ENCODE data around the gene ANKRD22. TPM values are rescaled to one million over a fixed set of nuclear protein-coding genes. Genes with fewer than 3 reads are reported as not detected.

Gene ANKRD22
- total and polyA plus RNA-seq, 2 donors (not counting 3 experiments of a cell fraction or from before 2014, with no cell fraction given): not detected

GRCh38 chr10:88802523-88803285 is 48.9 kb downstream of the ANKRD22 start, which contains the start of gene LIPM:
Gene LIPM, plus strand, starts transcription at chr10:88802730. Its CDS starts 167 bp downstream, at chr10:88802897.
- Histone ChIP-seq H3K9me3 (replicated peaks; ENCODE audit: control insufficient read depth, insufficient read depth, low read length) (no peaks in the 10 kb centered on the region), H3K27me3 (ENCODE audit: control insufficient read depth in 2 of 2, insufficient read depth in 2 of 2, low read length in 2 of 2) (no peaks in the 10 kb centered on the region), H3K4me3 (replicated peaks in 1 of 3; ENCODE audit: insufficient read depth in 1 of 3, low read depth in 1 of 3, low read length in 3 of 3) (no peak within 1 kb of the TSS), H3K79me2 (ENCODE audit: control insufficient read depth, insufficient read depth, low read length) (no peaks in the 10 kb centered on the region), H3K4me2 (ENCODE audit: insufficient read depth, low read length) (no peak within 1 kb of the TSS), H3K4me1 (ENCODE audit: control insufficient read depth, extremely low read depth, insufficient read depth, low read length) (peaks cover 3% of the 10 kb centered on the region), H3K9ac (replicated peaks; ENCODE audit: extremely low read depth, insufficient read depth, low read length) (no peak within 1 kb of the TSS), H3K27ac (ENCODE audit: insufficient read depth, low read depth, low read length) (no peak within 1 kb of the TSS), H2AFZ (ENCODE audit: low read depth, low read length) (no peak within 1 kb of the TSS), H4K20me1 (replicated peaks; ENCODE audit: control insufficient read depth, extremely low read depth, insufficient read depth, low read length) (no peaks in the 10 kb centered on the region), H3K9me1 (replicated peaks; ENCODE audit: control insufficient read depth, extremely low read depth, insufficient read depth, low read length) (no peaks in the 10 kb centered on the region), H3K36me3 (ENCODE audit: control insufficient read depth in 2 of 2, extremely low read depth in 1 of 2, insufficient read depth in 2 of 2, low read length in 2 of 2) (no peaks in the 10 kb centered on the region)
- ChIA-PET CTCF (interaction anchor here (1.0 to 1.6 kb wide), 5 partner anchors 13 to 238 kb away, joined by 4 to 7 read pairs (median 5); no protein-coding TSS in a partner anchor), POLR2A (no interaction called here)
- dilution Hi-C loops (cut with MboI; ENCODE audit: extremely low pct_ligation_motif_present, low sequenced_read_pairs) (no loop called here), intact Hi-C loops (cut with micrococcal nuclease) (no loop called here)
- no peak for DNase-seq (ENCODE audit: low read depth, low spot score)
- TF ChIP-seq POLR2A (IDR thresholded peaks at IDR 0.05; ENCODE audit: low read depth, low read length): no peak
- no peak for TF ChIP-seq POLR2AphosphoS5 (IDR thresholded peaks at IDR 0.05; ENCODE audit: insufficient read depth, low read depth, low read length)
- TF ChIP-seq MAX (IDR thresholded peaks at IDR 0.05; ENCODE audit: insufficient read depth, insufficient read length): no peak
- TF ChIP-seq EZH2 (IDR thresholded peaks at IDR 0.05; ENCODE audit: borderline replicate concordance, low read depth, low read length, severe bottlenecking): no peak
- no peak for TF ChIP-seq JUN (IDR thresholded peaks at IDR 0.05; ENCODE audit: borderline replicate concordance, insufficient read depth, insufficient read length, low read depth)
- no TSS peak for BruUV-seq (replicated peaks)
- FAIRE-seq: no peak
